ENCODE results near the gene CDH10. TPM values are rescaled to one million over a fixed set of nuclear protein-coding genes. Genes with fewer than 3 reads are reported as not detected.

The CDH10 gene
- polyA plus RNA-seq, 1 of the 3 experiments (the other 2 are of a cell fraction): 0.10 TPM

GRCh38 chr5:24598956-24599355 lies 45.8 kb downstream of the CDH10 start:
- H3K27me3 ChIP-seq (ENCODE audit: insufficient read depth): no peaks in the 10 kb centered on the region
- no peak for DNase-seq
- peaks cover 0 to 5% of the 10 kb centered on the region in 2 experiments; a peak in 1 of 4 replicates for H3K4me1 ChIP-seq (ENCODE audit: control insufficient read depth in 1 of 2, insufficient read depth in 2 of 2, low read depth in 1 of 2, low read length in 1 of 2)
- no peak overlapping the region for H3K9ac ChIP-seq
- no peak for TF ChIP-seq FOSL2 (IDR thresholded peaks at IDR 0.05; ENCODE audit: borderline replicate concordance, low read depth)
- TF ChIP-seq RXRA (IDR thresholded peaks at IDR 0.05; ENCODE audit: borderline replicate concordance, low read depth): no peak
- no peak for TF ChIP-seq SIN3A (IDR thresholded peaks at IDR 0.05; ENCODE audit: borderline replicate concordance, low read depth, low read length)
- TF ChIP-seq GABPA (IDR thresholded peaks at IDR 0.05; ENCODE audit: low read depth): no peak
- no peak for TF ChIP-seq PBX3 (IDR thresholded peaks at IDR 0.05)
- TF ChIP-seq USF2 (IDR thresholded peaks at IDR 0.05; ENCODE audit: borderline replicate concordance, low read depth, low read length): no peak
- TF ChIP-seq CHD2 (IDR thresholded peaks at IDR 0.05; ENCODE audit: low read length, partially characterized antibody): no peak
- H3K4me3 ChIP-seq (ENCODE audit: low read depth in 2 of 2, low read length in 1 of 2): no peak overlapping the region
- no peaks in the 10 kb centered on the region for H3K9me3 ChIP-seq
- CTCF ChIA-PET: no interaction called here
- H4K20me1 ChIP-seq (ENCODE audit: insufficient read depth): no peaks in the 10 kb centered on the region
- WGBS (ENCODE audit: low lambda C conversion rate): 0% methylated on average over 1 of the region's 1 CpG
- no peaks in the 10 kb centered on the region for H3K9me2 ChIP-seq
- H3K36me3 ChIP-seq (replicated peaks in 1 of 2; ENCODE audit: control insufficient read depth in 1 of 2, insufficient read depth in 2 of 2, low read length in 1 of 2): no peaks in the 10 kb centered on the region
- POLR2A ChIA-PET: no interaction called here
- no peaks in the 10 kb centered on the region for H3F3A ChIP-seq (replicated peaks; ENCODE audit: insufficient read depth)
- H3K79me2 ChIP-seq (ENCODE audit: insufficient read depth): no peaks in the 10 kb centered on the region
- no peak overlapping the region for H2AFZ ChIP-seq (ENCODE audit: low read depth)
- H3K4me2 ChIP-seq: no peak overlapping the region
- H3K27ac ChIP-seq (ENCODE audit: low read depth in 2 of 2, low read length in 1 of 2): no peak overlapping the region

- H3K27me3 ChIP-seq (ENCODE audit: insufficient read depth): no peaks in the 10 kb centered on the region
- TF ChIP-seq TCF12 (IDR thresholded peaks at IDR 0.05): no peak
- H3K27ac ChIP-seq (ENCODE audit: low read depth in 2 of 2, low read length in 1 of 2): no peak overlapping the region
- no peak overlapping the region for H3K4me3 ChIP-seq (ENCODE audit: low read depth in 2 of 2, low read length in 1 of 2)
- CTCF ChIA-PET: no interaction called here
- H3K9me2 ChIP-seq: no peaks in the 10 kb centered on the region
- H3F3A ChIP-seq (replicated peaks; ENCODE audit: insufficient read depth): no peaks in the 10 kb centered on the region
- no peaks in the 10 kb centered on the region for H4K20me1 ChIP-seq (ENCODE audit: insufficient read depth)
- no peak overlapping the region for H3K9ac ChIP-seq
- no peaks in the 10 kb centered on the region for H3K79me2 ChIP-seq (ENCODE audit: insufficient read depth)
- 1% methylated on average over 2 of the region's 2 CpGs for WGBS (ENCODE audit: low lambda C conversion rate)
- no peaks in the 10 kb centered on the region for H3K9me3 ChIP-seq
- no peak overlapping the region for H2AFZ ChIP-seq (ENCODE audit: low read depth)
- POLR2A ChIA-PET: no interaction called here
- no peaks in the 10 kb centered on the region for H3K36me3 ChIP-seq (replicated peaks in 1 of 2; ENCODE audit: control insufficient read depth in 1 of 2, insufficient read depth in 2 of 2, low read length in 1 of 2)
- no peak overlapping the region for H3K4me2 ChIP-seq
- DNase-seq: no peak
- no peaks in the 10 kb centered on the region; a peak in 1 of 4 replicates for H3K4me1 ChIP-seq (ENCODE audit: control insufficient read depth in 1 of 2, insufficient read depth in 2 of 2, low read depth in 1 of 2, low read length in 1 of 2)
These were observed 49.4 kb downstream of the CDH10 start for GRCh38 chr5:24595329-24595728.

- no peak overlapping the region for H2AFZ ChIP-seq (ENCODE audit: low read depth)
- TF ChIP-seq RCOR1 (IDR thresholded peaks at IDR 0.05; ENCODE audit: low read length) (no peak), GABPA (IDR thresholded peaks at IDR 0.05; ENCODE audit: low read depth) (no peak), FOXJ3 (CRISPR knock-in tag; IDR thresholded peaks at IDR 0.05) (no peak), ZBTB33 (IDR thresholded peaks at IDR 0.05; ENCODE audit: borderline replicate concordance, low read depth) (no peak), CHD2 (IDR thresholded peaks at IDR 0.05; ENCODE audit: low read length, partially characterized antibody) (no peak), MAX (IDR thresholded peaks at IDR 0.05; ENCODE audit: low read depth) (no peak), PBX3 (IDR thresholded peaks at IDR 0.05) (no peak), USF1 (IDR thresholded peaks at IDR 0.05; ENCODE audit: borderline replicate concordance, low read depth) (no peak)
- ChIA-PET CTCF (interaction anchor here (1.0 kb wide), 1 partner anchor 11 kb away, joined by 3 read pairs; no protein-coding TSS in a partner anchor), POLR2A (no interaction called here)
- H3K4me1 ChIP-seq (ENCODE audit: control insufficient read depth in 1 of 2, insufficient read depth in 2 of 2, low read depth in 1 of 2, low read length in 1 of 2): no peaks in the 10 kb centered on the region; a peak in 1 of 4 replicates
- H3K9me2 ChIP-seq: no peaks in the 10 kb centered on the region
- no peak overlapping the region for H3K4me3 ChIP-seq (ENCODE audit: low read depth in 2 of 2, low read length in 1 of 2)
- no peak overlapping the region for H3K9ac ChIP-seq
- H3K27me3 ChIP-seq (ENCODE audit: insufficient read depth): no peaks in the 10 kb centered on the region
- H3K79me2 ChIP-seq (ENCODE audit: insufficient read depth): no peaks in the 10 kb centered on the region
- no peaks in the 10 kb centered on the region for H3K36me3 ChIP-seq (replicated peaks in 1 of 2; ENCODE audit: control insufficient read depth in 1 of 2, insufficient read depth in 2 of 2, low read length in 1 of 2)
- no peak overlapping the region for H3K4me2 ChIP-seq
- H3K9me3 ChIP-seq: no peaks in the 10 kb centered on the region
- no peak overlapping the region for H3K27ac ChIP-seq (ENCODE audit: low read depth in 2 of 2, low read length in 1 of 2)
- no peaks in the 10 kb centered on the region for H4K20me1 ChIP-seq (ENCODE audit: insufficient read depth)
- no peak for DNase-seq
- H3F3A ChIP-seq (replicated peaks; ENCODE audit: insufficient read depth): no peaks in the 10 kb centered on the region
These were observed 53.4 kb downstream of the CDH10 start for GRCh38 chr5:24591426-24591825.
